ENCODE data around the gene GABRA1. TPM values are rescaled to one million over a fixed set of nuclear protein-coding genes. Genes with fewer than 3 reads are reported as not detected.

GABRA1 gene
- total RNA-seq, 1 donor from 2014 or later: not detected

DNA sequence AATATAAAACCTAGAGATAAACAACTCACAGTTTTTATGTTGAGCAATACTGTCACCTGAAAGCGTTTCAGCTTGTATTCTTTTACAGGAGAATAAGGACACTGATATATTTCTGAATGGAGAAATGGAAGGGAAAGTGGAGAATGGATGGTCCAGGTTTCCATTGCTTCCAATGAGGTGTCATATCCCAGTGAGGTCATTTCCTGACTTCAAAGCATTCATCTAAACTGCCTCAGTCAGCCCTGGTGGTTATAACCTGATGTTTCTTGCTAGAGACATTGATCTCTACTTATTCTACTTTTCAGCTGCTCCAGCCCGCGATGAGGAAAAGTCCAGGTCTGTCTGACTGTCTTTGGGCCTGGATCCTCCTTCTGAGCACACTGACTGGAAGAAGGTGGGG, 2.6 kb downstream of the GABRA1 start:
- Mint-ChIP-seq H3K27me3 (ENCODE audit: unreplicated experiment) (no peaks in the 10 kb centered on the region), H3K4me3 (ENCODE audit: unreplicated experiment) (no peak overlapping the region), H3K36me3 (ENCODE audit: low read depth, unreplicated experiment) (no peaks in the 10 kb centered on the region), H3K9me3 (ENCODE audit: unreplicated experiment) (no peaks in the 10 kb centered on the region), H3K4me1 (ENCODE audit: unreplicated experiment) (peaks cover 4% of the 10 kb centered on the region), H3K27ac (ENCODE audit: unreplicated experiment) (no peak overlapping the region)
- no peak for DNase-seq (ENCODE audit: low spot score)
- TF ChIP-seq, protein P1, sequence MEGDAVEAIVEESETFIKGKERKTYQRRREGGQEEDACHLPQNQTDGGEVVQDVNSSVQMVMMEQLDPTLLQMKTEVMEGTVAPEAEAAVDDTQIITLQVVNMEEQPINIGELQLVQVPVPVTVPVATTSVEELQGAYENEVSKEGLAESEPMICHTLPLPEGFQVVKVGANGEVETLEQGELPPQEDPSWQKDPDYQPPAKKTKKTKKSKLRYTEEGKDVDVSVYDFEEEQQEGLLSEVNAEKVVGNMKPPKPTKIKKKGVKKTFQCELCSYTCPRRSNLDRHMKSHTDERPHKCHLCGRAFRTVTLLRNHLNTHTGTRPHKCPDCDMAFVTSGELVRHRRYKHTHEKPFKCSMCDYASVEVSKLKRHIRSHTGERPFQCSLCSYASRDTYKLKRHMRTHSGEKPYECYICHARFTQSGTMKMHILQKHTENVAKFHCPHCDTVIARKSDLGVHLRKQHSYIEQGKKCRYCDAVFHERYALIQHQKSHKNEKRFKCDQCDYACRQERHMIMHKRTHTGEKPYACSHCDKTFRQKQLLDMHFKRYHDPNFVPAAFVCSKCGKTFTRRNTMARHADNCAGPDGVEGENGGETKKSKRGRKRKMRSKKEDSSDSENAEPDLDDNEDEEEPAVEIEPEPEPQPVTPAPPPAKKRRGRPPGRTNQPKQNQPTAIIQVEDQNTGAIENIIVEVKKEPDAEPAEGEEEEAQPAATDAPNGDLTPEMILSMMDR (IDR thresholded peaks at IDR 0.05; ENCODE audit: unreplicated experiment): no peak

DNA sequence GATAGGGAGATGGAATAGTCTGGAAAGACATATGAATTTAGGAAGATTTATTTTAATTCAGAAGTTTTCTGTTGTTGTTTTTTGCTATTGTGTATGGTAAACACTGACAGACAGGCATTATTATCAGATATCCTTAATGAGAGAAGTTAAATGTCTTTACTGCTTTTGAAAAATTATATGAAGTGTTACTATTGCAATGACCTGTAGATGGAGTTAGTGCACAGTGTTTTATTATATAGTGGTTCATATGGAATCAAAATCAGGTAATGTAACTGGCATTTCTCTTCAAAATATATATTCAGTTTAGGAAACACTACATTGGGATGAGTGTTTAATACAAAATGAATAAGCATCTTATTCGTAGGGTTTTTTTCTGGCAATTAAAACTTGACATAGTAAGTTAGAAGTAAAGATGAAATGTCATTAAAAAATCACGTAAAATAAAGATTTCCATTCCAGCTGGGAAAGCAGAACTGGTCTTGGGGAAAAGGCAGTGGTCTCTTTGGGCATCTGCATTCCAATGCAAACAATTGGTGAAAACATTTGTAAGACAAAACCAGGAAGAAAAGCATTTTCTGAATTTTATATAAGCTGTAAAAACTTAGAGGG, 3.9 kb downstream of the GABRA1 start:
- Mint-ChIP-seq H3K4me3 (ENCODE audit: unreplicated experiment) (no peak overlapping the region), H3K9me3 (ENCODE audit: unreplicated experiment) (no peaks in the 10 kb centered on the region), H3K36me3 (ENCODE audit: low read depth, unreplicated experiment) (no peaks in the 10 kb centered on the region), H3K27ac (ENCODE audit: unreplicated experiment) (no peak overlapping the region), H3K4me1 (ENCODE audit: unreplicated experiment) (peaks cover 4% of the 10 kb centered on the region), H3K27me3 (ENCODE audit: unreplicated experiment) (no peaks in the 10 kb centered on the region)
- TF ChIP-seq, protein P1 (IDR thresholded peaks at IDR 0.05; ENCODE audit: unreplicated experiment): peak; percentile 37
- no peak for DNase-seq (ENCODE audit: low spot score)

DNA sequence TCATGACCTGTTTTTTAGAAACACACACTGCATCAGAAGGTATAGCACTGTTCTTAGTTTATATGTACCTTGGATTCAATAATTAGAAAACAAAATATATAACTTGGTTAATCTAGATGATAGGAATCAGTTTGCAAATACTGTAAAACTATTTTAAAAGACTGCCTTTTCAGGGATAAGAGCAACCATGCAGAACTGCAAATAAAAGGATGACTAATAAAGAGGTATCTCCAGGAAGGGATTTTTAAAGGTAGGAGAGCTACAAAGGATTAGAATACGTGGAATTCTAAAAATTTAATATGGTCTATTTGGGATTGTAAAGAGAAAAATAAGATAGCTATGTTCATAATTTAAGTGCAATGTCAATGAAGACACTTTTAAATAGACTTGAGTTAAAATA, 9.4 kb downstream of the GABRA1 start:
- no peak overlapping the region for H3K27ac Mint-ChIP-seq (ENCODE audit: unreplicated experiment)
- H3K36me3 Mint-ChIP-seq (ENCODE audit: low read depth, unreplicated experiment): no peaks in the 10 kb centered on the region
- no peaks in the 10 kb centered on the region for H3K9me3 Mint-ChIP-seq (ENCODE audit: unreplicated experiment)
- no peaks in the 10 kb centered on the region for H3K27me3 Mint-ChIP-seq (ENCODE audit: unreplicated experiment)
- H3K4me1 Mint-ChIP-seq (ENCODE audit: unreplicated experiment): no peaks in the 10 kb centered on the region
- no peak for DNase-seq (ENCODE audit: low spot score)
- TF ChIP-seq, protein P1 (IDR thresholded peaks at IDR 0.05; ENCODE audit: unreplicated experiment): no peak
- no peak overlapping the region for H3K4me3 Mint-ChIP-seq (ENCODE audit: unreplicated experiment)

DNA sequence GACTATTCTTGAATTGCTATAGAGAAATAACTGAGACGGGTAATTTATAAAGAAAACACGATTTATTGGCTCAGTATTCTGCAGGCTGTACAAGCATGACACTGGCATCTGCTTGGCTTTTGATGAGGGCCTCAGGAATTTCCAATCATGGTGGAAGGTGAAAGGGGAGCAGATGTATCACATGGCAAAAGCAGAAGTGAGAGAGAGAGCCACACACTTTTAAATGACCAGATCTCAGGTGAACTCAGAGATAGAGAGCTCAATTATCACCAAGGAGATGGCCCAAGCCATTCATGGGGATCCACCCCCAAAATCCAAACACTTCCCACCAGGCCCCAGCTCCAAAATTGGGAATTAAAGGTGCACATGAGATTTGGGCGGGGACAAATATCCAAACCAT, 15.3 kb downstream of the GABRA1 start:
- Mint-ChIP-seq H3K27me3 (ENCODE audit: unreplicated experiment) (no peaks in the 10 kb centered on the region), H3K9me3 (ENCODE audit: unreplicated experiment) (no peaks in the 10 kb centered on the region), H3K4me3 (ENCODE audit: unreplicated experiment) (no peak overlapping the region), H3K36me3 (ENCODE audit: low read depth, unreplicated experiment) (no peaks in the 10 kb centered on the region), H3K4me1 (ENCODE audit: unreplicated experiment) (no peaks in the 10 kb centered on the region), H3K27ac (ENCODE audit: unreplicated experiment) (no peak overlapping the region)
- TF ChIP-seq, protein P1 (IDR thresholded peaks at IDR 0.05; ENCODE audit: unreplicated experiment): no peak
- no peak for DNase-seq (ENCODE audit: low spot score)

DNA sequence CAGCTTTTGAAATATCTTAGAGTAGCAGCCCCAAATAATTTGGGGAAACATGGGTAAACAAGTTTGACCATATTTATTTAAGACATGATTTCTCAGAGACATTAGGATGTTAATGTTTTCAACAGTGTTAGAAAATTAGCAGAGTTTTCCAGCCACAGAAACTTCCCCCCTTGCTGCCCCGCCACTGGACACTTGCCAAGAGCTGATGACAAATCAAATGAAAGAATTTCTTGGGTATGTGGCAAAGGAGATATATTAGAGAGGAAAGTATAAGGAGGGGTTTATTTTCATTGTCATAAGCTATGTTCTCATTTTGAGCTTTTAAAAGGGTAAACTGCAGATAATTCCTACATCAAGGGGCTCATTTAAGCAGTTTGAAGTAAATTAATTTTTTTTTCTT, 15.9 kb downstream of the GABRA1 start:
- no peaks in the 10 kb centered on the region for H3K27me3 Mint-ChIP-seq (ENCODE audit: unreplicated experiment)
- H3K4me3 Mint-ChIP-seq (ENCODE audit: unreplicated experiment): no peak overlapping the region

More for the DNA sequence above, 15.9 kb downstream of the GABRA1 start:
- Mint-ChIP-seq H3K9me3 (ENCODE audit: unreplicated experiment) (no peaks in the 10 kb centered on the region), H3K4me1 (ENCODE audit: unreplicated experiment) (no peaks in the 10 kb centered on the region), H3K36me3 (ENCODE audit: low read depth, unreplicated experiment) (no peaks in the 10 kb centered on the region), H3K27ac (ENCODE audit: unreplicated experiment) (no peak overlapping the region)
- TF ChIP-seq, protein P1 (IDR thresholded peaks at IDR 0.05; ENCODE audit: unreplicated experiment): no peak
- no peak for DNase-seq (ENCODE audit: low spot score)

Measured in endothelial cell (in vitro differentiated cells).